ENCODE data around the gene KSR2. TPM values are rescaled to one million over a fixed set of nuclear protein-coding genes. Genes with fewer than 3 reads are reported as not detected.

Gene KSR2
- total RNA-seq, 4 donors from 2014 or later = 0.02 to 0.10 TPM; not detected in 2

GRCh38 chr12:117570608-117571007 is 398.2 kb downstream of the KSR2 start:
- intact Hi-C loops (cut with DNase I; ENCODE audit: low total_unique reads) = no loop called here

GRCh38 chr12:117567644-117568216 is 401.1 kb downstream of the KSR2 start:
- intact Hi-C loops (cut with DNase I; ENCODE audit: low total_unique reads) (no loop called here), in situ Hi-C loops (cut with MboI; ENCODE audit: low sequenced_read_pairs in 4 of 4) (no loop called here)
- Histone ChIP-seq H3K4me1 (no peaks in the 10 kb centered on the region), H3K27me3 (no peaks in the 10 kb centered on the region), H3K9me3 (no peaks in the 10 kb centered on the region), H3K36me3 (no peaks in the 10 kb centered on the region), H3K4me3 (no peak overlapping the region), H3K27ac (no peak overlapping the region)
- ATAC-seq (no peak), DNase-seq (no peak)
- TF ChIP-seq POLR2A (IDR thresholded peaks at IDR 0.05) (no peak), CTCF (IDR thresholded peaks at IDR 0.05 in 4 of 5, conservative IDR thresholded peaks at IDR 0.05 in 1 of 5) (no peak)

More at GRCh38 chr12:117570608-117571007, 398.2 kb downstream of the KSR2 start:
- in situ Hi-C loops (cut with MboI; ENCODE audit: low sequenced_read_pairs in 4 of 4) = no loop called here
- Histone ChIP-seq H3K27ac (no peak overlapping the region), H3K27me3 (no peaks in the 10 kb centered on the region), H3K4me1 (no peaks in the 10 kb centered on the region), H3K9me3 (no peaks in the 10 kb centered on the region), H3K4me3 (no peak overlapping the region), H3K36me3 (no peaks in the 10 kb centered on the region)
- DNase-seq (no peak), ATAC-seq (no peak)
- no peak for TF ChIP-seq CTCF (IDR thresholded peaks at IDR 0.05 in 4 of 5, conservative IDR thresholded peaks at IDR 0.05 in 1 of 5)
- no peak for TF ChIP-seq POLR2A (IDR thresholded peaks at IDR 0.05)

- Histone ChIP-seq H3K27me3 (no peaks in the 10 kb centered on the region), H3K36me3 (no peaks in the 10 kb centered on the region), H3K4me3 (no peak overlapping the region), H3K4me1 (no peaks in the 10 kb centered on the region), H3K27ac (no peak overlapping the region), H3K9me3 (no peaks in the 10 kb centered on the region)
- DNase-seq (no peak), ATAC-seq (no peak)
- intact Hi-C loops (cut with DNase I; ENCODE audit: low total_unique reads) (no loop called here), in situ Hi-C loops (cut with MboI; ENCODE audit: low sequenced_read_pairs in 4 of 4) (no loop called here)
- TF ChIP-seq CTCF (IDR thresholded peaks at IDR 0.05 in 4 of 5, conservative IDR thresholded peaks at IDR 0.05 in 1 of 5) = no peak
- TF ChIP-seq POLR2A (IDR thresholded peaks at IDR 0.05) = no peak
Observed at GRCh38 chr12:117564881-117565280, 403.9 kb downstream of the KSR2 start.

- TF ChIP-seq CTCF (IDR thresholded peaks at IDR 0.05 in 4 of 5, conservative IDR thresholded peaks at IDR 0.05 in 1 of 5) (no peak), POLR2A (IDR thresholded peaks at IDR 0.05) (no peak)
- no peaks in the 10 kb centered on the region for H3K27me3 ChIP-seq
- ATAC-seq (no peak), DNase-seq (no peak)
- in situ Hi-C loops (cut with MboI; ENCODE audit: low sequenced_read_pairs in 4 of 4) = no loop called here
- intact Hi-C loops (cut with DNase I; ENCODE audit: low total_unique reads) = no loop called here
- no peak overlapping the region for H3K27ac ChIP-seq
- H3K4me3 ChIP-seq = no peak overlapping the region
- no peaks in the 10 kb centered on the region for H3K9me3 ChIP-seq
- H3K36me3 ChIP-seq = no peaks in the 10 kb centered on the region
- H3K4me1 ChIP-seq = no peaks in the 10 kb centered on the region
Observed at GRCh38 chr12:117563706-117564105, 405.1 kb downstream of the KSR2 start.

- TF ChIP-seq CTCF (IDR thresholded peaks at IDR 0.05 in 4 of 5, conservative IDR thresholded peaks at IDR 0.05 in 1 of 5) (no peak), POLR2A (IDR thresholded peaks at IDR 0.05) (no peak)
- H3K27me3 ChIP-seq = no peaks in the 10 kb centered on the region
- no peak for DNase-seq
- H3K27ac ChIP-seq = no peak overlapping the region
- H3K4me3 ChIP-seq = no peak overlapping the region
- intact Hi-C loops (cut with DNase I; ENCODE audit: low total_unique reads) = no loop called here
- no peak for ATAC-seq
- no peaks in the 10 kb centered on the region for H3K36me3 ChIP-seq
- H3K9me3 ChIP-seq = no peaks in the 10 kb centered on the region
- in situ Hi-C loops (cut with MboI; ENCODE audit: low sequenced_read_pairs in 4 of 4) = no loop called here
- no peaks in the 10 kb centered on the region for H3K4me1 ChIP-seq
Observed at GRCh38 chr12:117563007-117563406, 405.8 kb downstream of the KSR2 start.

Data from gastrocnemius medialis (tissue), 4 donors.